Activated CD4-positive, alpha-beta T cell treated with anti-CD3 and anti-CD28 coated beads for 36 hours (primary cell): ENCODE results near the gene CCDC106. TPM values are rescaled to one million over a fixed set of nuclear protein-coding genes. Genes with fewer than 3 reads are reported as not detected.

Source experiments
- ATAC-seq: fragments of 200-7000 bp; cut with Tn5 transposase; one replicate; pipeline ENCODE4 v1.10.0; 2021; ENCODE audit warnings: mild to moderate bottlenecking, moderate library complexity
- CTCF ChIA-PET: fragments of 350-600 bp; sonication (Branson Sonifier 250); formaldehyde crosslinking; loops from one replicate; lab custom pipeline; 2021; ENCODE audit warnings: antibody characterized with exemption; lab: Charles Lee
- POLR2A ChIA-PET: fragments of 350-600 bp; sonication (Branson Sonifier 250); formaldehyde crosslinking; loops from one replicate; lab custom pipeline; 2021; ENCODE audit warnings: antibody characterized with exemption, inconsistent platforms; lab: Charles Lee
- DNase-seq: peaks from one replicate; pipeline ENCODE4 v3.0.0-alpha.2; 2020
- H3K27ac Mint-ChIP-seq: one replicate; pipeline ENCODE4 v1.8.0; 2021; ENCODE audit warnings: mixed read lengths
- H3K27me3 Mint-ChIP-seq: one replicate; pipeline ENCODE4 v1.8.0; 2021; ENCODE audit warnings: mixed read lengths
- H3K36me3 Mint-ChIP-seq: one replicate; pipeline ENCODE4 v1.8.0; 2021; ENCODE audit warnings: low read depth, mixed read lengths
- H3K4me1 Mint-ChIP-seq: one replicate; pipeline ENCODE4 v1.8.0; 2021; ENCODE audit warnings: mixed read lengths
- H3K4me3 Mint-ChIP-seq: one replicate; pipeline ENCODE4 v1.8.0; 2021; ENCODE audit warnings: mild to moderate bottlenecking, moderate library complexity, mixed read lengths
- H3K9me3 Mint-ChIP-seq: one replicate; pipeline ENCODE4 v1.8.0; 2021; ENCODE audit warnings: low read depth, mixed read lengths
- intact Hi-C, 2 experiments: fragments of 100-400 bp; cut with DNase I in 1 of 2; cut with micrococcal nuclease in 1 of 2; formaldehyde crosslinking; loops; one replicate each; pipeline versions ENCODE4 v1.14.2 to v1.15.1; 2022 to 2024; cut with DNase I, micrococcal nuclease
- total RNA-seq, 2 experiments: library from RNA; stranded (reverse); gene quantifications; one replicate each; pipeline ENCODE4 v1.2.3, GENCODE V29; 2021

The CCDC106 gene
- total RNA-seq, 2 experiments from 2014 or later, result 6.2 to 6.3 TPM

DNA sequence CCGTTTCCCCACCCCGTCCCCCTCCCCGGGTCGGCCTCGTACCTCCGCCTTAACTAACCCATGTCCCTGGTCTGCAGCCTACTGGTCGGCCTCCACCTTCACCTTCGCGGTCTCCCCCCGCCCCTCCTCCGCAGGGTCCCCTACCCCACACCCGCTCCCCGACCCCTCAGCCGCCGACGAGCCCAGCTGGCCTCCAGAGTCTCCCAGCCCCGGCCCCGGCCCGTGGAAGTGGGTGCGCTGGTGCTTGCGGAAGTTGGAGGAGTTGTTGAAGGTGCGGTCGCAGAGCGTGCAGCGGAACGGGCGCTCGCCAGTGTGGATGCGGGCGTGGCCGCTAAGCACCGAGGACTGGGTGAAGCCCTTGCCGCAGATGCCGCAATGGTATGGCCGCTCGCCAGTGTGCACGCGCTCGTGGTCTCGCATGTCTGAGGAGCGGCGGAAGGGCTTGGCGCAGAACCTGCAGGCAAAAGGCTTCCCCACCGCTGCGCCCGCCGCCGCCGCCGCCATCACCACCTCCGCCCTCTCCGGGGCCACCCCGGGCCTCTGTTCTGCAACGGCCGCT is 26.3 kb upstream of the CCDC106 start:
- Mint-ChIP-seq H3K27ac (no peak overlapping the region), H3K9me3 (no peaks in the 10 kb centered on the region), H3K36me3 (peaks cover 22% of the 10 kb centered on the region), H3K4me1 (peaks cover 50% of the 10 kb centered on the region), H3K27me3 (no peaks in the 10 kb centered on the region), H3K4me3 (no peak overlapping the region)
- ChIA-PET CTCF (interaction anchor here (1.5 to 2.4 kb wide), 2 partner anchors 10 to 15 kb away, joined by 4 to 18 read pairs; partner anchors contain the start of gene ZNF865), POLR2A (no interaction called here)
- DNase-seq (no peak), ATAC-seq (no peak)
- intact Hi-C loops, result loop anchor here in 1 of 2 experiments (2.0 kb wide), 1 partner anchor 15 kb away; no protein-coding TSS in a partner anchor

DNA sequence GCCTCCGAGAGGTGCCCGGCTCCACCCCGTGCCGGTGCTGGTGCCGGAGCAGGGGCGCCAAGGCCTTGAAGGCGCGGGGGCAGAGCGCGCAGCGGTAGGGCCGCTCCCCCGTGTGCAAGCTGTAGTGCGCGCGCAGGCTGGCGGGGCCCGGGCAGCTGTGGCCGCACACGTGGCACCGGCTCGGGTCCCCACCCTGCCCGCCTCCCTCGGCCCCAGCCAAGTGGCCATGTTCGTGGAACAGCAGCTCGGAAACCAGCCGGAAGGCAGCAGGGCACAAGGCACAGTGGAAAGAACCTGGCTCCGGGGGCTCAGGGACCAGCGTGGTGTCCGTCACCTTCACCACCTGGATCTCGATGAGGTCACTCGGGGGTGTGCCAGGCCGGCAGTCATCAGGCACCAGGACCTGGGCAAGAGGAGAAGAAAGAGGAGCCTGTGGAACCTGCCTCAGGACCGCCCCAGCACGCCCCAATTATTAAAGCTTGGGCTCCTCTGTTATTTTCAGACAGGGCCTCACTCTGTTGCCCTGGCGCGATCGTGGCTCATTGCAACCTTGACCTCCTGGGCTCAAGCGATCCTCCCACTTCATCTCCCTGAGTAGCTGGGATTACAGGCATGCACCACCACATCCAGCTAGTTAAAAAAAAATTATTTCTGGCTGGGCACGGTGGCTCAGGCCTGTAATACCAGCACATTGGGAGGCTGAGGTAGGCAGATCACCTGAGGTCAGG is 25.6 kb upstream of the CCDC106 start:
- ATAC-seq, result no peak
- H3K4me1 Mint-ChIP-seq, result peaks cover 56% of the 10 kb centered on the region
- ChIA-PET CTCF (interaction anchor here (0.6 to 1.7 kb wide), 5 partner anchors 9 to 479 kb away, joined by 3 to 6 read pairs (median 5); no protein-coding TSS in a partner anchor), POLR2A (no interaction called here)
- intact Hi-C loops, result no loop called here
- H3K27ac Mint-ChIP-seq, result no peak overlapping the region
- no peak for DNase-seq
- no peaks in the 10 kb centered on the region for H3K27me3 Mint-ChIP-seq
- H3K9me3 Mint-ChIP-seq, result no peaks in the 10 kb centered on the region
- no peak overlapping the region for H3K4me3 Mint-ChIP-seq
- peaks cover 17% of the 10 kb centered on the region for H3K36me3 Mint-ChIP-seq

DNA sequence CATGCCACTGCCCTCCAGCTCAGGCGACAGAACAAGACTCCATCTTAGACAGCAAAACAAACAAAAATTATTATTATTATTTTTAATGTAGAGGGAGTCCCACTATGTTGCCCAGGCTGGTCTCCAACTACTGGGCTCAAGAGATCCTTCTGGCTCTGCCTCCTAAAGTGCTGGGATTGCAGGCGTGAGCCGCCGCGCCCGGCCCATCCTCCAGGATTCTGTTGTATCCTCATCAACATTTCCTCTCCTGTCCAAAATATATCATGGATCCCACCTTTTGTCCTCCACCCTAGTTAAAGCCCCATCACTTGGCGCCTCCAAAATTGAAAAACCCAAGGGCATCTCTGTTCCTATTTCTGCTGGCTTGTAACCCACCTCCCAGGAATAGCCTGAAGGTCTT is 24.9 kb upstream of the CCDC106 start:
- CTCF ChIA-PET, result interaction anchor here (0.8 to 1.7 kb wide), 4 partner anchors 8 to 119 kb away, joined by 3 to 6 read pairs (median 4); no protein-coding TSS in a partner anchor
- H3K27ac Mint-ChIP-seq, result no peak overlapping the region
- POLR2A ChIA-PET, result no interaction called here
- no peaks in the 10 kb centered on the region for H3K9me3 Mint-ChIP-seq
- H3K27me3 Mint-ChIP-seq, result no peaks in the 10 kb centered on the region
- peaks cover 56% of the 10 kb centered on the region for H3K4me1 Mint-ChIP-seq
- ATAC-seq (no peak), DNase-seq (no peak)
- peaks cover 14% of the 10 kb centered on the region for H3K36me3 Mint-ChIP-seq
- intact Hi-C loops, result no loop called here
- no peak overlapping the region for H3K4me3 Mint-ChIP-seq

DNA sequence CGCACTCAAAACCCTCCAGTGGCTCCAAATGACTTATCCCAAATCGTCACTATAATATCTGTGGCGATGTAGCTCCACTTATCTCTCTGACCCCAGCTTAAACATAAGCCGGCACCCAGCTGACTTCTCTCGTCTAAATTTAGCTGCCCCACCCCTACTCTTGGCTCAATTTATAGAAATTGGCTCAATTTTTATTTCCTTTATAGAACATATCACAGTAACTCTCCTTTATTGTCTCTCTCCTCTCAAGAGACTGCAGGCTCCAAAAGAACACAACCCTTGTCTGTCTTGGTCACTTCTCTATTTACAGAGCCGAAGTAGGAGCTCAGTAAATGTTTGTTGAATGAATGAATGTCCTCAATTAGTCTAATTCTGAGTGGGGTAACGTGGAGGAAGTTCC is 24.5 kb upstream of the CCDC106 start:
- Mint-ChIP-seq H3K4me1 (peaks cover 56% of the 10 kb centered on the region), H3K36me3 (peaks cover 13% of the 10 kb centered on the region), H3K4me3 (peak overlapping the region; percentile 79), H3K27me3 (no peaks in the 10 kb centered on the region), H3K9me3 (no peaks in the 10 kb centered on the region), H3K27ac (no peak overlapping the region)
- ChIA-PET CTCF (interaction anchor here (1.4 to 1.7 kb wide), 4 partner anchors 8 to 119 kb away, joined by 4 to 7 read pairs (median 6); no protein-coding TSS in a partner anchor), POLR2A (interaction anchor here (1.2 kb wide), 1 partner anchor 16 kb away, joined by 4 read pairs; no protein-coding TSS in a partner anchor)
- intact Hi-C loops, result no loop called here
- DNase-seq, result no peak
- ATAC-seq, result no peak

DNA sequence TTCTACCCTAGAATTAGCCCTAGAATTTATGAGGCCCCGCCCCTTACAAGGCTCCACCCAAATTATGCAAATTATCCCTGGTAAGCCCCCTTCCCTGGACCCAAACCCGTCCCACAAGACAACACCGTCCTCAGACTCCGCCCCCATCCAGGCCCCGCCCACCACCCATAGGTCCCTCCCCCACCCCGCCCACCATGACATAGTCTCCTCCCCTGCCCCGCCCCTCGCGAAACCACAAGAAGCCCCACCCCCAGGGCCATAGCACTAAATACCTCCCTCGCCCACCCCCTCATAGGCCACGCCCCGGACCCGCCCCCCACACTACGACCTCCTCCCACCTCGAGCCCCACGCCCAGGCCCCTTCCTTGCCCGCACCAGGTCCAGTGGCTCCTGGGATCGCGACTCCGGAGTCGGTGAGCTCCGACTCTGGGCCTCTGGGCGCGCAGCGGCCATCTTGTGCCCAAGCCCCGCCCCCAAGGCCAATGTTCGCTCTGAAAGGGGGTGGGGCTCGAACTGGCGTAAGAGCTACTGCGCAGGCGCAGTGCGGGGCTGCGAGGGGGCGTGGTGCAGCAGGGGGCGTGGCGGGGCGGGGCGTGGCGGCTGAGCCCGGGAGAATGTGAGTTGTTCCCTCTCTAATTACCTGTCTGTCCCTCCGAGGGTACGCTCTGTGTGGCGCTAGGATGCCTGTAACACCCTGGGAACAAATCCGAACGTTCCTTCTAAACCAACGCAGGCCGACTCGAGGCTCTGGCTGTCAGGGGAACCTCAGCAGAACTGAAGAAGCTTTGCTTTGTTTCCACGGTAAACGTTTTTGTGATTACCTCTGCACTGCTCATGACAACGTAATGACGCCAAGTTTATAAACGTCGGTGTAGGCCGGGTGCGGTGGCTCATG is 23.7 kb upstream of the CCDC106 start, which contains the start of gene ZNF784:
Gene ZNF784, minus strand, starts transcription at position 458 of the 895 bp plus-strand sequence. Its CDS starts 5 bp downstream, at position 453.
- Mint-ChIP-seq H3K27me3 (no peaks in the 10 kb centered on the region), H3K4me1 (peaks cover 53% of the 10 kb centered on the region), H3K27ac (peak within 1 kb of the TSS; percentile 85), H3K36me3 (peaks cover 10% of the 10 kb centered on the region), H3K4me3 (peak within 1 kb of the TSS; percentile 79), H3K9me3 (no peaks in the 10 kb centered on the region)
- CTCF ChIA-PET, result interaction anchor here (0.5 to 2.9 kb wide), 12 partner anchors 9 to 631 kb away, joined by 3 to 20 read pairs (median 6); partner anchors contain the start of gene ZNF865
- peak; percentile 97 for DNase-seq
- POLR2A ChIA-PET, result interaction anchor here (0.6 to 1.4 kb wide), 9 partner anchors 9 to 365 kb away, joined by 3 to 8 read pairs (median 4); partner anchors contain the start of genes FIZ1 and U2AF2
- ATAC-seq, result peak; percentile 70
- intact Hi-C loops, result loop anchor here (1.0 kb wide), 12 partner anchors 19 to 1161 kb away; partner anchors contain the start of genes FIZ1 (in 2 of the 2), DNAAF3 (in 1 of the 2), HSPBP1 (in 1 of the 2) and ISOC2 (in 1 of the 2)

DNA sequence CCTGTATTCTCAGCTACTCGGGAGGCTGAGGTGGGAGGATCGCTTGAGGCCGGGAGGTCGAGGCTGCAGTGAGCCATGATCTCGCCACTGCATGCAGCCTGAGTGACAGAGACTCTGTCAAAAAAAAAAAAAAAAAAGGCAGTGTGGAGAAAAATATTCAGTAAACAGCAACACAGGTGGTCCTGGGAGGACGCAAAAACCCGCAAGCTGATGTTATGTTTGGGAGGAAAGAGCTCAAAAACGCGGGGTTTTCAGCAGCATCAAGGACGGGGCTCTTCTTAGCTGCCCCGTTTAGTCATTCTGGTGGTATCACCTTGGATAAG is 23.0 kb upstream of the CCDC106 start:
- no peaks in the 10 kb centered on the region for H3K27me3 Mint-ChIP-seq
- H3K4me3 Mint-ChIP-seq, result peak overlapping the region; percentile 79
- ChIA-PET CTCF (interaction anchor here (0.7 to 2.9 kb wide), 11 partner anchors 9 to 371 kb away, joined by 3 to 20 read pairs (median 6); partner anchors contain the start of gene ZNF865), POLR2A (interaction anchor here (0.6 to 1.4 kb wide), 10 partner anchors 8 to 366 kb away, joined by 3 to 8 read pairs (median 4); partner anchors contain the start of genes FIZ1 and U2AF2)
- no peak for ATAC-seq
- peaks cover 49% of the 10 kb centered on the region for H3K4me1 Mint-ChIP-seq
- H3K27ac Mint-ChIP-seq, result peak overlapping the region; percentile 85
- no peaks in the 10 kb centered on the region for H3K9me3 Mint-ChIP-seq
- peaks cover 7% of the 10 kb centered on the region for H3K36me3 Mint-ChIP-seq
- DNase-seq, result no peak
- intact Hi-C loops, result no loop called here

DNA sequence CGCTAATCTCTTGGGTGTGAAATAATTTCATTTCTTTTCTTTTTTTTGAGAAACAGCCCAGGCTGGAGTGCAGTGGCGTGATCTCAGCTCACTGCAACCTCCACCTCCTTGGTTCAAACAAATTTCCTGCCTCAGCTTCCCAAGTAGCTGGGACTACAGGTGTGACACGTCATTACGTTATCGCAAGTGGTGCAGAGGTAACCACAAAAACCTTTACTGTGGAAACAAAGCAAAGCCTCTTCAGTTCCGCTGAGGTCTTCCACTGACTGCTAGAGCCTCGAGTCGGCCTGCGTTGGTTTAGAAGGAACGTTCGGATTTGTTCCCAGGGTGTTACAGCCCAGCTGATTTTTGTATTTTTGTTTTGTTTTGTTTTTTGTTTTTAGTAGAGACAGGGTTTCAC is 21.7 kb upstream of the CCDC106 start:
- peaks cover 1% of the 10 kb centered on the region for H3K36me3 Mint-ChIP-seq
- ATAC-seq, result peak; percentile 56
- peak; percentile 70 for DNase-seq
- peaks cover 35% of the 10 kb centered on the region for H3K4me1 Mint-ChIP-seq
- H3K27me3 Mint-ChIP-seq, result no peaks in the 10 kb centered on the region
- H3K4me3 Mint-ChIP-seq, result peak overlapping the region; percentile 6
- H3K9me3 Mint-ChIP-seq, result no peaks in the 10 kb centered on the region
- no peak overlapping the region for H3K27ac Mint-ChIP-seq
- intact Hi-C loops, result loop anchor here in 1 of 2 experiments (1.0 kb wide), 1 partner anchor 110 kb away; no protein-coding TSS in a partner anchor
- ChIA-PET CTCF (interaction anchor here (0.5 to 2.9 kb wide), 13 partner anchors 10 to 484 kb away, joined by 3 to 20 read pairs (median 3); partner anchors contain the start of gene ZNF865), POLR2A (interaction anchor here (0.7 to 1.0 kb wide), 3 partner anchors 11 to 1737 kb away, joined by 3 read pairs; no protein-coding TSS in a partner anchor)

DNA sequence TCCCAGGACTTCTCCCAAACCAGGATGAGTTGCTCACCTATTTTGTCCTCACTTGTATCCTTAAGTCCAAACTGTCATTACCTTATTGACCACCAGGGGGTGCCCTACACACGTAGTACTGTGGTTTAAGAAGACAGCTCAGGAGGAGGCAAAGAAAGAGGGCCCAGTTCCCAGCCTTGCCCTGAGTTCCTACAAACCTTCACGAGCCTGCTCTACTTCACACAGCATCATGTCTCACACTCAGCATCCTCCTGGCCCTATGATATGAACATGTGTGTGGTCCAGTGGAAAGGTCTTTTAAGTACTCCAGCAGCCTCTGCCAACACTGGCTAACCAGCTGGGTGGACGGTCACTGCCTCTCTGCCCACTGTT is 15.6 kb upstream of the CCDC106 start:
- peak overlapping the region; percentile 30 for H3K4me3 Mint-ChIP-seq
- H3K36me3 Mint-ChIP-seq, result peaks cover 15% of the 10 kb centered on the region
- DNase-seq, result peak; percentile 93
- H3K9me3 Mint-ChIP-seq, result no peaks in the 10 kb centered on the region
- peak; percentile 43 for ATAC-seq
- no peaks in the 10 kb centered on the region for H3K27me3 Mint-ChIP-seq
- H3K27ac Mint-ChIP-seq, result peak overlapping the region; percentile 37
- ChIA-PET CTCF (interaction anchor here (0.6 to 4.0 kb wide), 32 partner anchors 8 to 642 kb away, joined by 3 to 33 read pairs (median 8); partner anchors contain the start of genes ISOC2, U2AF2, UBE2S and ZNF581), POLR2A (interaction anchor here (1.0 to 1.4 kb wide), 3 partner anchors 8 to 24 kb away, joined by 3 to 5 read pairs (median 4); partner anchors contain the start of gene ZNF784)
- H3K4me1 Mint-ChIP-seq, result peaks cover 37% of the 10 kb centered on the region
- intact Hi-C loops, result loop anchor here (1.0 to 5.0 kb wide), 3 partner anchors 21 to 435 kb away; no protein-coding TSS in a partner anchor

DNA sequence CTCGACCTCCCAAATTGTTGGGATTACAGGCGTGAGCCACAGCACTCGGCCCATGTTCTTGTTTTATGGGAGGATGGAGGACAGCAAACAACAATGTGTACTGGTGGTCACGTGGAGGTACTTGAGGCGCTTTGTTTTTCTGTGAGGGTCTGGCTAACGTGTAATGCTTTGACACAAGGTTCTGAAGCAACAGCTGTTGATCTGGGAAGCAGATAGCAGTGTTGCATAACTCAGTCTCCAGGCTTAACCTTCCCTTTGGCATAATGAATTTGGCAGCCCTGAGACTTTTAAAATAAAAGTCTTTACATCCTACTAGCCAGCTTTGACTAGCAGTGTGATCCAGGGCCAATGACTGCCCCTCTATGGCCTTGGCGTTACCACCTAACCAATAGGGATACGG is 14.2 kb upstream of the CCDC106 start:
- H3K27me3 Mint-ChIP-seq, result no peaks in the 10 kb centered on the region
- peaks cover 47% of the 10 kb centered on the region for H3K4me1 Mint-ChIP-seq
- H3K36me3 Mint-ChIP-seq, result peaks cover 24% of the 10 kb centered on the region
- peak overlapping the region; percentile 95 for H3K4me3 Mint-ChIP-seq
- intact Hi-C loops, result loop anchor here (1.0 to 5.0 kb wide), 5 partner anchors 9 to 433 kb away; partner anchors contain the start of genes FIZ1 (in 1 of the 2), ZNF579 (in 1 of the 2) and ZNF581 (in 1 of the 2)
- ChIA-PET POLR2A (interaction anchor here (1.3 kb wide), 1 partner anchor 8 kb away, joined by 3 read pairs; no protein-coding TSS in a partner anchor), CTCF (interaction anchor here (1.0 to 4.0 kb wide), 14 partner anchors 9 to 176 kb away, joined by 3 to 33 read pairs (median 11); partner anchors contain the start of genes ISOC2, U2AF2, ZNF581 and ZNF628)
- no peak for DNase-seq
- H3K27ac Mint-ChIP-seq, result no peak overlapping the region
- no peaks in the 10 kb centered on the region for H3K9me3 Mint-ChIP-seq
- no peak for ATAC-seq

DNA sequence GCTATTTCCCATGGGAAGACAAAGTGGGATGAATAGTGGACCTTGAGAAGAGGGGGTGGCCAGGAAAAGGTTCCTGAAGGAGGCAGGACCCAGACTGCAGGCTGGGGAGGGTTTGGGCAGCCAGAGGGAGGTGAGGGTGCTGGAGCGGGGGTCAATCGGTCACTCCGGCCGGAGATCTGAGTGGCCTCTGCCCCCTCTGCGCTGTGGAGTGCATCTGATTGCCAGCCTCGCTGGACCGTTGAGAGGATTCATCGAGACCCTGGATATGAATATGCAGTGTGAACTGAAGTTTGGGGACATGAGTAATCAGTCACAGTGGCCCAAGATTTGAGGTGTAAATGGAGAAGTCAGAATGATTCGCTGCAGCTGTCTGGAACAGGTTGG is 12.7 kb upstream of the CCDC106 start:
- Mint-ChIP-seq H3K4me3 (peak overlapping the region; percentile 95), H3K27me3 (no peaks in the 10 kb centered on the region), H3K4me1 (peaks cover 60% of the 10 kb centered on the region), H3K27ac (peak overlapping the region; percentile 100), H3K9me3 (no peaks in the 10 kb centered on the region), H3K36me3 (peaks cover 31% of the 10 kb centered on the region)
- DNase-seq, result peak; percentile 46
- ATAC-seq, result peak; percentile 19
- CTCF ChIA-PET, result interaction anchor here (0.6 to 3.1 kb wide), 2 partner anchors 48 to 150 kb away, joined by 3 to 11 read pairs; no protein-coding TSS in a partner anchor
- POLR2A ChIA-PET, result no interaction called here
- intact Hi-C loops, result loop anchor here (1.0 to 2.0 kb wide), 3 partner anchors 8 to 55 kb away; partner anchors contain the start of genes FIZ1 (in 1 of the 2), ZNF579 (in 1 of the 2) and ZNF581 (in 1 of the 2)
